Activated naive CD8-positive, alpha-beta T cell (primary cell): ENCODE data around the gene KRR1.

Source experiments
- H3K27ac Mint-ChIP-seq: one replicate; pipeline ENCODE4 v1.8.0; 2021; ENCODE audit warnings: mixed read lengths
- H3K27me3 Mint-ChIP-seq: one replicate; pipeline ENCODE4 v1.8.0; 2021; ENCODE audit warnings: mixed read lengths
- H3K36me3 Mint-ChIP-seq: one replicate; pipeline ENCODE4 v1.8.0; 2021; ENCODE audit warnings: mixed read lengths
- H3K4me1 Mint-ChIP-seq: one replicate; pipeline ENCODE4 v1.8.0; 2021; ENCODE audit warnings: low read depth, mixed read lengths
- H3K4me3 Mint-ChIP-seq: one replicate; pipeline ENCODE4 v1.8.0; 2021; ENCODE audit warnings: mild to moderate bottlenecking, mixed read lengths
- H3K9me3 Mint-ChIP-seq: one replicate; pipeline ENCODE4 v1.8.0; 2021; ENCODE audit warnings: low read depth, mixed read lengths

The KRR1 gene

GRCh38 chr12:75511116-75512048 is at the start of gene KRR1:
TSS of gene KRR1 (minus strand) at chr12:75511609. CDS start at chr12:75511597, 12 bp downstream.
- Mint-ChIP-seq H3K27me3 (no peaks in the 10 kb centered on the region), H3K27ac (peak within 1 kb of the TSS; percentile 98), H3K4me1 (peaks cover 40% of the 10 kb centered on the region), H3K4me3 (peak within 1 kb of the TSS; percentile 99), H3K36me3 (peaks cover 6% of the 10 kb centered on the region), H3K9me3 (no peaks in the 10 kb centered on the region)

GRCh38 chr12:75560167-75560566 is 48.8 kb upstream of the KRR1 start:
- Mint-ChIP-seq H3K27ac (no peak overlapping the region), H3K4me1 (no peaks in the 10 kb centered on the region), H3K9me3 (no peaks in the 10 kb centered on the region), H3K36me3 (no peaks in the 10 kb centered on the region), H3K27me3 (peaks cover 14% of the 10 kb centered on the region), H3K4me3 (no peak overlapping the region)

- no peaks in the 10 kb centered on the region for H3K4me1 Mint-ChIP-seq
- no peaks in the 10 kb centered on the region for H3K9me3 Mint-ChIP-seq
- peaks cover 13% of the 10 kb centered on the region for H3K27me3 Mint-ChIP-seq
- no peak overlapping the region for H3K27ac Mint-ChIP-seq
- H3K4me3 Mint-ChIP-seq = no peak overlapping the region
- no peaks in the 10 kb centered on the region for H3K36me3 Mint-ChIP-seq
Observed at GRCh38 chr12:75558287-75558686, 46.9 kb upstream of the KRR1 start.

GRCh38 chr12:75556311-75556899 is 45.0 kb upstream of the KRR1 start:
- no peaks in the 10 kb centered on the region for H3K9me3 Mint-ChIP-seq
- H3K27me3 Mint-ChIP-seq = peaks cover 13% of the 10 kb centered on the region
- no peak overlapping the region for H3K4me3 Mint-ChIP-seq
- no peak overlapping the region for H3K27ac Mint-ChIP-seq
- H3K36me3 Mint-ChIP-seq = no peaks in the 10 kb centered on the region
- no peaks in the 10 kb centered on the region for H3K4me1 Mint-ChIP-seq

GRCh38 chr12:75554556-75554880 is 43.1 kb upstream of the KRR1 start:
- no peaks in the 10 kb centered on the region for H3K4me1 Mint-ChIP-seq
- no peak overlapping the region for H3K4me3 Mint-ChIP-seq
- no peaks in the 10 kb centered on the region for H3K36me3 Mint-ChIP-seq
- peaks cover 10% of the 10 kb centered on the region for H3K27me3 Mint-ChIP-seq
- H3K27ac Mint-ChIP-seq = no peak overlapping the region
- H3K9me3 Mint-ChIP-seq = no peaks in the 10 kb centered on the region

- Mint-ChIP-seq H3K27me3 (peaks cover 11% of the 10 kb centered on the region), H3K4me1 (no peaks in the 10 kb centered on the region), H3K4me3 (no peak overlapping the region), H3K27ac (no peak overlapping the region), H3K36me3 (no peaks in the 10 kb centered on the region), H3K9me3 (no peaks in the 10 kb centered on the region)
Observed at GRCh38 chr12:75553836-75554555, 42.6 kb upstream of the KRR1 start.

- Mint-ChIP-seq H3K4me1 (no peaks in the 10 kb centered on the region), H3K27me3 (peaks cover 12% of the 10 kb centered on the region), H3K9me3 (no peaks in the 10 kb centered on the region), H3K36me3 (no peaks in the 10 kb centered on the region), H3K4me3 (no peak overlapping the region), H3K27ac (no peak overlapping the region)
Observed at GRCh38 chr12:75553398-75553797, 42.0 kb upstream of the KRR1 start.

- H3K4me1 Mint-ChIP-seq = no peaks in the 10 kb centered on the region
- peaks cover 11% of the 10 kb centered on the region for H3K27me3 Mint-ChIP-seq
- H3K4me3 Mint-ChIP-seq = no peak overlapping the region
- no peaks in the 10 kb centered on the region for H3K9me3 Mint-ChIP-seq
- no peak overlapping the region for H3K27ac Mint-ChIP-seq
- no peaks in the 10 kb centered on the region for H3K36me3 Mint-ChIP-seq
Observed at GRCh38 chr12:75551477-75551876, 40.1 kb upstream of the KRR1 start.

GRCh38 chr12:75550401-75551240 is 39.2 kb upstream of the KRR1 start:
- H3K27me3 Mint-ChIP-seq = peaks cover 14% of the 10 kb centered on the region
- no peak overlapping the region for H3K27ac Mint-ChIP-seq
- H3K9me3 Mint-ChIP-seq = no peaks in the 10 kb centered on the region
- H3K4me1 Mint-ChIP-seq = no peaks in the 10 kb centered on the region
- H3K36me3 Mint-ChIP-seq = no peaks in the 10 kb centered on the region
- no peak overlapping the region for H3K4me3 Mint-ChIP-seq

GRCh38 chr12:75549989-75550388 is 38.6 kb upstream of the KRR1 start:
- H3K27me3 Mint-ChIP-seq = peaks cover 13% of the 10 kb centered on the region
- no peaks in the 10 kb centered on the region for H3K9me3 Mint-ChIP-seq
- no peak overlapping the region for H3K4me3 Mint-ChIP-seq
- H3K4me1 Mint-ChIP-seq = no peaks in the 10 kb centered on the region
- H3K36me3 Mint-ChIP-seq = no peaks in the 10 kb centered on the region
- H3K27ac Mint-ChIP-seq = no peak overlapping the region

GRCh38 chr12:75548879-75549278 is 37.5 kb upstream of the KRR1 start:
- H3K9me3 Mint-ChIP-seq = no peaks in the 10 kb centered on the region
- no peaks in the 10 kb centered on the region for H3K4me1 Mint-ChIP-seq
- H3K4me3 Mint-ChIP-seq = no peak overlapping the region
- H3K36me3 Mint-ChIP-seq = no peaks in the 10 kb centered on the region
- no peak overlapping the region for H3K27ac Mint-ChIP-seq
- H3K27me3 Mint-ChIP-seq = peaks cover 17% of the 10 kb centered on the region

- no peaks in the 10 kb centered on the region for H3K36me3 Mint-ChIP-seq
- H3K9me3 Mint-ChIP-seq = no peaks in the 10 kb centered on the region
- no peaks in the 10 kb centered on the region for H3K4me1 Mint-ChIP-seq
- no peak overlapping the region for H3K27ac Mint-ChIP-seq
- peaks cover 27% of the 10 kb centered on the region for H3K27me3 Mint-ChIP-seq
- H3K4me3 Mint-ChIP-seq = no peak overlapping the region
Observed at GRCh38 chr12:75545636-75546035, 34.2 kb upstream of the KRR1 start.

GRCh38 chr12:75543529-75543928 is 32.1 kb upstream of the KRR1 start:
- Mint-ChIP-seq H3K27me3 (peaks cover 22% of the 10 kb centered on the region), H3K4me1 (no peaks in the 10 kb centered on the region), H3K36me3 (no peaks in the 10 kb centered on the region), H3K9me3 (no peaks in the 10 kb centered on the region), H3K27ac (no peak overlapping the region), H3K4me3 (no peak overlapping the region)

- Mint-ChIP-seq H3K4me3 (no peak overlapping the region), H3K4me1 (no peaks in the 10 kb centered on the region), H3K27me3 (peaks cover 22% of the 10 kb centered on the region), H3K36me3 (no peaks in the 10 kb centered on the region), H3K9me3 (no peaks in the 10 kb centered on the region), H3K27ac (no peak overlapping the region)
Observed at GRCh38 chr12:75542942-75543341, 31.5 kb upstream of the KRR1 start.
